Measurements from ENCODE around the gene NRP1.
A peak's percentile ranks its signal among the peaks of the same experiment; 100 is the strongest.

NRP1 gene

DNA sequence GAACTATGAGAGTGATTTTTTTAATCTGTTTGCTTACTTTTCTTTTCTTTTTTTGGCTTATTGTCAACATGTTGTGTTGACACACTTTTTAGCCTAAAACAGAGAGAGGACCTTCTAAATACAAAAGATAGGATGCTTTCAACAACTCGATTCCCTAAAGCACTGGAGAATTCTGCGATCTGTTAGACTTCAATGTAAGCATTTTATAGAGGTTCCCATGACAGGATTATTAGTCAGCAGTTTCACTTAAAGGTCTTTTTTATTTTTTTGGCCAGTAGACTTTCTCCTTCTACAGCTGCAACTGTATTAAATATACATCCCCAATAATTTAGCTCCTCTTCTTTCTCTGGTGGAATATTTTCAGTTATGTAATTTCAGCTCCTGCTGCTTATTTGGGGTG is 12.7 kb upstream of the NRP1 start:
- no peak for DNase-seq

- no peak for DNase-seq
Observed at GRCh38 chr10:33345236-33345635, 10.8 kb upstream of the NRP1 start.

DNA sequence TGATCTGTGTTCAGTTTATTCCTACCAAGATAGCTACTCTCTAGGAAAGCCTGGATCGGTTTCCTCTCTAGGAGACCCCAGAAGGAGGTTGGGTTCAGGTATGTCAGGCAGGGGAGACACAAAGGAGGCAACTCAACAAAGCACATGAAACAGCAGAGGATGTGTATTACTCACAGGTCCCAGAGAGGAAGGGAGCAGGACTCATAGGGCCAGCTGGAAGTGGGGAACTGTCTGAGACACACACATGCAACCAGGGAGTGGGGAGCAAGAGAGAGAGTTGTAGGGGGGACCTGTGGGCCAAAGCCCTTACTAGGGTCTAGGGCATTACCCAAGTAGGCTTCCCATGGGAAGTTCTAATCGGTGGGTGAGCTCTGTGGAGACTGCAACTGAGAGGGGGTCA is 10.2 kb upstream of the NRP1 start:
- DNase-seq = no peak

- DNase-seq = no peak
Observed at GRCh38 chr10:33341637-33342036, 7.2 kb upstream of the NRP1 start.

DNA sequence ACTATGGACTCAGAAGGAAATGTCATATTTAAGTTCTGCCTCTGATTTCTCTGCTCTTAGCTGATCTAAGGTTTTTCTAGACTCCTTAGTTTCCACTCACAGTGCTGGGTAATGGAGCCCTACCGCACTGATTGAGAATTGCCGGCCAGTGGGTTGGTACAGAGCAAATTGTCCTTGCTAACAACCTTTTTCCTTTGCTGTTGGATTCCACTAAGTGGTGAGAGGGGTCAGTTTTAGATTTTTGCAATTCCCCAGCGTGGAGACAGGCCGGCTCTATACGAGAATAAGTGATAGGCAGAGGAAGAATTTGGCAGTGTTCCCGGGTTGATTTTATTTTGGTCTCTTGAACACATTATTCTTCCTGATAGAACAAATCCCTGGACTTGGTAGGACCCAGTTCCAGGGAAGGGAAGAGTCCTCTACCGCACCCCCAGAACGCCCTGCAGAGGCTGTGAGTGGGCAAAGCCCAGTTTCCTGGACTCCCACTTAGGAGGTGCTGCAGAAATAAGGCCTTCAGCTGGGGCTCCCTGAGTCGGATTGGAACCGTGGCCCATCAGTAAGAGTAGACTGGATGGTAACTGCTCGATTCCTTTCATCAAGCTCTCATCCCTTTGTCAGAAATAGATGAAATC is 3.0 kb upstream of the NRP1 start:
- no peak for DNase-seq

- peak in 1 of 2 experiments; percentile 4 for DNase-seq
Observed at GRCh38 chr10:33336582-33337325, 2.3 kb upstream of the NRP1 start.

GRCh38 chr10:33335801-33336581 is 1.5 kb upstream of the NRP1 start:
- peak in 1 of 2 experiments; percentile 5 for DNase-seq

- no peak for DNase-seq
Observed at GRCh38 chr10:33335551-33335800, 1.0 kb upstream of the NRP1 start.

GRCh38 chr10:33334805-33335550 is 511 bp upstream of the NRP1 start:
- peak in 1 of 2 experiments; percentile 39 for DNase-seq

DNA sequence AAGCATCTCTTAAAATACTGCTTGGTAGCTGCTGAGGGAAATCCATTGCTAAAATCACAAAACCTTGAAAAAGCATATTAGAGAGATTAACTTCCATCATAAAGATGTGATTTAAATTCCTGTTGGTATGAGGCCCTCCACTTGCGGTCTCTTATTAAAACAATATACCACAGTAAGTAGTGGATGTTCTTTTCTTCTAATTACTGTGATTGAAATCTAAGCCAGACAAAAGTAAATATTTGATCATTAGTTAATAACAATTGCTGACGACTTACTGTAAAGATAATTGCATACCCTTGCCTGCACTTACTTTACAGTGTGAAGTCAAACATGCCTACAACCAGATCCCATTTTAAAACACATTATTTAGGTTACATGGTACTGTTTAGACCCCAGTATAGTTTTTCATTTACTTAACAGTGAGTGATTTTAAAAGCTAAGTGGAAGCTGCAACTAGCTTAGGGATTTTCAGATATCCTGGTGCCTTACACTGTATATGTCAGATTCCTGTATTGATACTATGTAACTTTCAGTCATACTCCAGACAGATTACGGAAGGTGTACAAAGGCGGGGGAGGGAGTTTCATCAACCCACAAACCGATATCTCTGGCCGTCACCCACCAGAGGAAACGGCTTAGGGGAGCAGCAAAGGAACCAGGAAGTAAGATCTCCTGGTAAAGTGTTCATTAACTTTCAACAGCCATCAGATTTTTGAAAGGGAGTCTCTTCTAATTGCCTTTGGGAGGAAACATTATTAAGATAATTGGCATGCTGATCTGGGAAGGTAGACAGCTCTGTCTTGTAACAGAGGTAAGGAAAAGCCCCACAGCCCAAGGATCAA is 986 bp downstream of the NRP1 start:
- DNase-seq = peak in 1 of 2 experiments; percentile 30

- no peak for DNase-seq
Observed at GRCh38 chr10:33332183-33333065, 2.0 kb downstream of the NRP1 start.

DNA sequence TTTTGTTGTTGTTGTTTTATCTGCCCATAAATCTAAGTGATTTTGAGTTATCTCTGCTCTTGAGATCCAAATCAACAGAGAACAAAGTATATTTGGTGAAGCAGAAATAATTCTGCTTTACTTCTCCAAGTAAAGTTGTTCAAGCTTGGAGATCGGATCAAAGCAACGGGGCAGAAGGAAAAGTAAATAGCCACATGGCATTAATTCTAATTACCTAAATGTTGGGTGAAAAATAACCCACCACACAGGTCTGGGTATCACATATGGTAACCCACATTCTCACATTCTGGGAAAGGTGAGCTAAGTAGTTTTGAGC is 3.1 kb downstream of the NRP1 start:
- no peak for DNase-seq

- DNase-seq = peak; percentile 71 to 80
Observed at GRCh38 chr10:33330543-33331378, 3.7 kb downstream of the NRP1 start.

DNA sequence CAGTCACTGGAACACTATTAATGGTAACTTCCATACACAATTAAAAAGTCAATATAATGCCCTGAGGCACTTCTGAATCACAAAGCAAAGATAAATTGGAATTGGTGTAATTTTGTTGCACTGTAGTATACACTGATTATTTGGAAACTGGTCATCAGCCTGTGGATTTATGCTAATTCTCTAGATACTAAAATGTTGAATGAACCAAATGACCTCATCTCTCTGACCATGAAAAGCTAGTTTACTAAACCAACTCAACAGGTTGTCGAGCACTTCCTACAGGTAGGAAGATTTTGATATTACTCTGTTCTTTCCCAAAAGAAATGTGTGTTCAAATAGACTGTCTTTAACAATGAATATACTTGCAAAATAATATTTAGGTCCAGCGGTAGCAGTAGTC is 5.3 kb downstream of the NRP1 start:
- no peak for DNase-seq

DNA sequence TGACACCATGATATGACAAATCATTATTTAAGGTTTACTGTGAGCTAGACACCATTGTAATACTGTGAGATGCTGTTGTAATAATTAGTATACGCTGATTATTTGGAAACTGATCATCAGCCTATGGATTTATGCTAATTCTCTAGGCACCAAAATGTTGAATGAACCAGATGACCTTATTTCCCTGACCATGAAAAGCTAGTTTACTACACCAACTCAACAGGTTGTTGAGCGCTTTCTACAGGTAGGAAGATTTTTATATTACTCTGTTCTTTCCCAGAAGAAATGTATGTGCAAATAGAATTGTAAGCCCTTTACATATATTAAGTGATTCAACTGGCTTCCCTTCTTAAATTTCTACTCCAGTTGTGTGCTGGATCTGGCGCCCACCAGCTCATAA is 6.2 kb downstream of the NRP1 start:
- no peak for DNase-seq

DNA sequence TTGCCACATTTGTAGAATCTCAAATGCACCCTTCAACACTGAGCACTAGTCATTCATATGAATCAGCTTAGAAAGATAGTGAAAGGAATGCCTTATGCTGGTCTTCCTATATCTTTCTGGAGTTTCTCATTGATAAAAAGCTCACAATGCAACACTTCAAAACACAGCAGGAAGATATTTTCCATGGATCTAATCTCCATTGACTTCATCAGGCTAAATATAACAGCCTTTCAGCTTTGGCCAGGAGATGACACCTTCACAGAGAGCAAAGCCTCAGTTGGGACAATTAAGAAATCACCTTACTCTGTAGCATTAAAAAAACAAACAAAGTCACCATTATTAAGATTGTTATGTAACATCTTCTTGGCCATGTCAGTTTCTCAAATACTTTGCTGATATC is 6.7 kb downstream of the NRP1 start:
- no peak for DNase-seq

DNA sequence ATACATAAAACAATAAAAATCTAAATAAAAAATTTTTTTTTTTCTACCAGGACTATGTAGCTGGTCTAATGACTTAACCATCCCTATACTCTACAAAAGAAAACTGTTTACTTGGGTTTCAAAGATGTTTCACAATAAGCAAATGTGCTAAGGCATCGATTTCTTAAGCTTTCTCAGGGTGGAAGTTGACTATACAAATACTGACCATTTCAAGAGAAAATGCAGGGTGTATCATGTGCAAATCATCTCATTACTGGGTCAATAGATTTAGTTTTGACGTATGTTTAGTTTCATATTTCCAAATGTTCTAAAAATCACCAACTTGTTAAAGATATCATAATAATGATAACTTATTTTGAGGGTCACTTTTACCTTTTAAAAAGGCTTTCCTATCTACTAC is 7.5 kb downstream of the NRP1 start:
- no peak for DNase-seq

DNA sequence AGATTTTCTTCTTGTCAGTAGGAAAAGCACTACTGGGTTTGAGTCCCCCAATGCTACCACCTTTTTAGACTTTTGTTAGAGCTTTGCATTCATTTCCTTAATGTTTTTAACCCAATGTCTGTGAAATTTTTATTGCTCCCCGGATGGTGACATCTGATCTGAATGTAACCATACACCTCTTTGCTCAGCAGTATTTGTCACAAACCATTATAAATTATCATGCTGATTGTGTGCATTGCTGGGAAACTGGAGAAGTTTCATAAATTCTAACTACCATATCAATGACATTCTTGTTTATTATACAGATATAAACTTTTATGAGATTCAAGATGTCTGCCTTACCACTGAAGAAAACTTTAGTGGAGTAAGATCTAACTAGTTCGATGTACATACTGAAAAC is 8.5 kb downstream of the NRP1 start:
- no peak for DNase-seq

DNA sequence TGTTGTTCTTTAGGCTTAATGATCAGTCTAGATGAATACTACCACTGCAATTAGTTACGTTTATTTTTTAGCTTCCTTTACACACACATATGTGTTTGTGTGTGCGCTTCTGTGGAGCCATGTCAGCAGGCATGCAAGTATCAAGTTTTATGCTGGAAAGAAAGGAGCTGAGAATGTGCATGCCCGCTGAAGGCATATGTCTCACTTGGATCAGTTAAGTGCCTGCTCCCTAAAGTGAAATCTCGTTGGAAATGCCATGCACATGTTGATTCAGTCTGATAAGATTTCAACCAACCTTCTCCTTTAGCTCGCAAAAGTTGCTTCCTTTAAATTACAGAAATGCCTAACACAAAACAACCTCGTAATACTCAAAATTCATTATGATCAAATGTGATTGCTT is 10.7 kb downstream of the NRP1 start:
- DNase-seq = no peak

DNA sequence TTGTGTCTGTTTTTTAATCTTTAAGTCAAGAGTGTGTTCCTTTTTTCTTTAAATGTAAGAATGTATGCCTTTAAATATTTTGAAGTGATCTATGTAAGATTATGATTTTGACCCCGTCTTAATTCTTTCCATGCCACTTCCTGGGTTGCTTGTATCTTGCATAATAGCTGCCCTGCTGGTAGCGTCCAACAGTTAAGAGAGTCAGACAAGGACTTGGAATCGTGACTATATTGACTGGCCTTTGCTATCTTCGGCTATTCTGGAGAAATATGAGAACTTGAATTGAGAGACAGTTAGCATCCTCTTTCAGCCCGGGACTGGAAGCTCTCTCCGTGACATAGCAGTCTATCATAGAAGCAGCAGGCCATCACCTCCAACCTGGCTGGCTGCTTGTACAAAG is 13.0 kb downstream of the NRP1 start:
- DNase-seq = no peak

GRCh38 chr10:33320288-33320687 is 14.2 kb downstream of the NRP1 start:
- DNase-seq = no peak
